Esophagus squamous epithelium (tissue), 5 donors: Measurements from ENCODE around the gene NCKAP5. TPM values are rescaled to one million over a fixed set of nuclear protein-coding genes. Genes with fewer than 3 reads are reported as not detected.

Experiments used
- DNase-seq: peaks from one replicate; lab custom pipeline; 2025; lab: John Stamatoyannopoulos, UW
- H3K27ac ChIP-seq, 4 donors: fragments of 200-600 bp; sonication (generic); one replicate each; pipeline ENCODE4 v1.5.1; 2016 to 2019; ENCODE audit warnings: mild to moderate bottlenecking in 1 of 4
- H3K27me3 ChIP-seq, 4 donors: fragments of 200-600 bp; sonication (generic); 1 replicate in 3 of 4; 2 replicates in 1 of 4; pipeline versions ENCODE4 v1.5.1 to v1.6.0; 2017 to 2021; ENCODE audit warnings: antibody characterized with exemption in 1 of 4
- H3K36me3 ChIP-seq, 3 donors: fragments of 200-600 bp; sonication (generic); one replicate each; pipeline ENCODE4 v1.5.1; 2016 to 2019
- H3K4me1 ChIP-seq, 3 donors: fragments of 200-600 bp; sonication (generic); one replicate each; pipeline ENCODE4 v1.5.1; 2017 to 2019
- H3K4me3 ChIP-seq, 4 donors: fragments of 200-600 bp; sonication (generic); 1 replicate in 3 of 4; 2 replicates in 1 of 4; pipeline ENCODE4 v1.5.1; 2016 to 2019; ENCODE audit warnings: mild to moderate bottlenecking in 2 of 4, moderate library complexity in 1 of 4
- H3K9me3 ChIP-seq, 3 donors: fragments of 200-600 bp; sonication (generic); one replicate each; pipeline ENCODE4 v1.5.1; 2016 to 2019
- POLR2A ChIP-seq, 4 donors: fragments of 450-650 bp; IDR thresholded peaks; one replicate each; pipeline ENCODE4 v1.6.1; 2017; ENCODE audit warnings: antibody characterized with exemption in 4 of 4, mild to moderate bottlenecking in 4 of 4, moderate library complexity in 3 of 4
- WGBS, 2 donors: methylation state at CpG; one replicate each; pipeline ENCODE4 v1.1.5; 2018; 5-methylcytosine and 5-hydroxymethylcytosine counted together
- intact Hi-C: fragments of 100-400 bp; cut with DNase I; formaldehyde crosslinking; loops from one replicate; pipeline ENCODE4 v1.15.0; 2022
- total RNA-seq, 4 donors: library from RNA; depleted of rRNA; stranded (reverse); fragments of >200 nt; gene quantifications; one replicate each; pipeline ENCODE4 v1.1.0, GENCODE V29; 2016
- TF ChIP-seq, protein P1 (sequence below), 6 experiments: fragments of 450-650 bp in 4 of 6; fragments of 200-600 bp in 2 of 6; sonication (generic) in 2 of 6; IDR thresholded peaks; one replicate each; pipeline ENCODE4 v1.5.1; 2016 to 2019; ENCODE audit warnings: antibody characterized with exemption in 6 of 6, mild to moderate bottlenecking in 4 of 6, moderate library complexity in 4 of 6
- donor health status: DM: yes; HTN: yes; CAD: no.

The NCKAP5 gene
- total RNA-seq, 4 donors from 2014 or later: 4.5 to 6.9 (median 5.3) TPM

- no peak overlapping the region for H3K27ac ChIP-seq
- TF ChIP-seq, protein P1, sequence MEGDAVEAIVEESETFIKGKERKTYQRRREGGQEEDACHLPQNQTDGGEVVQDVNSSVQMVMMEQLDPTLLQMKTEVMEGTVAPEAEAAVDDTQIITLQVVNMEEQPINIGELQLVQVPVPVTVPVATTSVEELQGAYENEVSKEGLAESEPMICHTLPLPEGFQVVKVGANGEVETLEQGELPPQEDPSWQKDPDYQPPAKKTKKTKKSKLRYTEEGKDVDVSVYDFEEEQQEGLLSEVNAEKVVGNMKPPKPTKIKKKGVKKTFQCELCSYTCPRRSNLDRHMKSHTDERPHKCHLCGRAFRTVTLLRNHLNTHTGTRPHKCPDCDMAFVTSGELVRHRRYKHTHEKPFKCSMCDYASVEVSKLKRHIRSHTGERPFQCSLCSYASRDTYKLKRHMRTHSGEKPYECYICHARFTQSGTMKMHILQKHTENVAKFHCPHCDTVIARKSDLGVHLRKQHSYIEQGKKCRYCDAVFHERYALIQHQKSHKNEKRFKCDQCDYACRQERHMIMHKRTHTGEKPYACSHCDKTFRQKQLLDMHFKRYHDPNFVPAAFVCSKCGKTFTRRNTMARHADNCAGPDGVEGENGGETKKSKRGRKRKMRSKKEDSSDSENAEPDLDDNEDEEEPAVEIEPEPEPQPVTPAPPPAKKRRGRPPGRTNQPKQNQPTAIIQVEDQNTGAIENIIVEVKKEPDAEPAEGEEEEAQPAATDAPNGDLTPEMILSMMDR (IDR thresholded peaks at IDR 0.05): no peak
- TF ChIP-seq POLR2A (IDR thresholded peaks at IDR 0.05): no peak
- intact Hi-C loops: no loop called here
- peaks cover 0 to 3% (median 0%) of the 10 kb centered on the region in 3 donors for H3K4me1 ChIP-seq
- WGBS, 2 donors: 46 to 47% methylated on average over 2 of the region's 2 CpGs
- no peaks in the 10 kb centered on the region for H3K27me3 ChIP-seq
- no peak overlapping the region for H3K4me3 ChIP-seq
- no peaks in the 10 kb centered on the region for H3K36me3 ChIP-seq
- no peak for DNase-seq
- H3K9me3 ChIP-seq: no peaks in the 10 kb centered on the region
Observed at GRCh38 chr2:133197156-133197555, 371.1 kb downstream of the NCKAP5 start.

DNA sequence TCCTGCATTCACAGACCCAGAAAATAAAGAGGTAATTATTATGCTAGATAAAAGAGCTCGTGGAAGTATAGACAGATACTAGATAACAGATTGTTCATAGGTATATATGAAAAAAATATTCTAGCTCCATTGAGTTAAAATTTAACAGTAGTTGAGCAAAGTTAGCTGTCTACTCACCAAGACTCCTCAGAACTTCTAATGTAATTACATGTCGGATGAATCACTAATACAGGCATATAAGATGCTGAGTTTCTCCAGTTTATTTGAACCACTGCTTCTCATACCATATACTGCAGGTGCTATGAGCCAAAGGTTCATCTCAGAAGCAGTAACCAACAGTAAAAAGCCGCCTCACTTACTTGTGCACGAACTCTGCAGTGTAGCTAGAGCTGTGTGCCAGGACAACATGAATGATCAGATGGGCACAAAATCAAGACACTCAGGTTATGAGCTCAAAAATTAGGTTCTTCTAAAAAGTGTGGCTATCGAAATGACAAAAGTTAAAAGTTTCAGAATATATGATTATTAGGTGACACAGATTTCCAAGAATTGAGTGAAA lies 373.4 kb downstream of the NCKAP5 start:
- TF ChIP-seq, protein P1 (IDR thresholded peaks at IDR 0.05): no peak
- no peak for TF ChIP-seq POLR2A (IDR thresholded peaks at IDR 0.05)
- intact Hi-C loops: no loop called here
- H3K27me3 ChIP-seq: no peaks in the 10 kb centered on the region
- DNase-seq: no peak
- peaks cover 0 to 3% (median 0%) of the 10 kb centered on the region in 3 donors for H3K4me1 ChIP-seq
- no peaks in the 10 kb centered on the region for H3K36me3 ChIP-seq
- 65 to 84% methylated on average over 5 of the region's 5 CpGs for WGBS, 2 donors
- no peak overlapping the region for H3K27ac ChIP-seq
- no peaks in the 10 kb centered on the region for H3K9me3 ChIP-seq
- H3K4me3 ChIP-seq: no peak overlapping the region

DNA sequence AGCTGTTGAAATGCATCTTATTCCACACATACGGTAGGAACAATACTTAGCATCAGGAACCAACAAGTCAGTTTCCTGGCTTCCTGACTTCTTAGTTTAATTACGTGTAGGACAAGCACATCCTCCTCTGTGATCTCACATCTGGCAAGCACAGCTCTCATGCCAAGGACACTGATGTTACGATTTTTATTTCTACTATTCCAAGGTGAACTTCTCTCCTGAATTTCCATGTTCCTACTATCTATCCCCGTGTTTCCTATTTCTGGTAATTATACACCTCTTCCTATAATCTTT lies 374.0 kb downstream of the NCKAP5 start:
- Histone ChIP-seq H3K27ac (no peak overlapping the region), H3K36me3 (no peaks in the 10 kb centered on the region), H3K27me3 (no peaks in the 10 kb centered on the region), H3K4me1 (peaks cover 0 to 3% (median 0%) of the 10 kb centered on the region in 3 donors), H3K4me3 (no peak overlapping the region), H3K9me3 (no peaks in the 10 kb centered on the region)
- TF ChIP-seq, protein P1 (IDR thresholded peaks at IDR 0.05): no peak
- WGBS, 2 donors: 57 to 61% methylated on average over 4 of the region's 4 CpGs
- no peak for DNase-seq
- intact Hi-C loops: no loop called here

DNA sequence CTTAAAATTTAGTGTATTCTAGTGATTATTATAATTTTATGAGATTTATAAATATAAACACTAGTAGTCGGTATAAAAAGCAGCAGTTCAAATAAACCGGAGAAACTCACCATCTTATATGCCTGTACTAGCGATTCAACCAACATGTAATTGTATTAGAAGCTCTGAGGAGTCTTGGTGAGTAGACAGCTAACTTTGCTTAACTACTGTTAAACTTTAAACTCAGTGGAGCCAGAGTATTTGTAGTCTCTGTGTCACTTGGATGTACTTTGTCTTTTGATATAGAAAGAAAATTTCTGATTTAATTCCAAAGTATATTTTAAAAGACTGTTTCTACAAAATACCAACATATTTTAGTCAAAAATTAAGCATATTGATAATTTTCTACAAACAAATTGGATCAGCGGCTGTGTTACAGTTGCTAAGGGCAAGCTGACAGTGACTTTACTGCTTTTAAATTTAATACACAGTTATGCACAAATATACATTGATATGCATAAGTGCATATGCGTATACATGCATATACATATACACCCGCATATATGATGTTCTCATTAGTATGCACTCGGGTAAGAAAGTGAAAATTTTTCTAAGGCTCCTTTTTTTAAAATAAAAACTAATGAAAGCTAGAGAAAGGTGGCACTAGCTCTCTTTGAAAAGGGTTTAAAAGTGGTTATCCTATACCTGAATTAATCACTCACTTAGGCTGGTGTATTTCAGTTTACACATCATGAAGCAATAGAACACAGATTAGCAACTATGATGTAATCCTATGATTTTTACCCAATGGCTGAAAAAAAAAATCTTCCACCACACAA lies 374.5 kb downstream of the NCKAP5 start:
- intact Hi-C loops: no loop called here
- no peak for DNase-seq
- no peak for TF ChIP-seq POLR2A (IDR thresholded peaks at IDR 0.05)
- TF ChIP-seq, protein P1 (IDR thresholded peaks at IDR 0.05): no peak
- Histone ChIP-seq H3K4me1 (peaks cover 0 to 3% (median 0%) of the 10 kb centered on the region in 3 donors), H3K36me3 (no peaks in the 10 kb centered on the region), H3K27ac (no peak overlapping the region), H3K9me3 (no peaks in the 10 kb centered on the region), H3K4me3 (no peak overlapping the region), H3K27me3 (no peaks in the 10 kb centered on the region)
- 77 to 88% methylated on average over 7 of the region's 7 CpGs for WGBS, 2 donors

DNA sequence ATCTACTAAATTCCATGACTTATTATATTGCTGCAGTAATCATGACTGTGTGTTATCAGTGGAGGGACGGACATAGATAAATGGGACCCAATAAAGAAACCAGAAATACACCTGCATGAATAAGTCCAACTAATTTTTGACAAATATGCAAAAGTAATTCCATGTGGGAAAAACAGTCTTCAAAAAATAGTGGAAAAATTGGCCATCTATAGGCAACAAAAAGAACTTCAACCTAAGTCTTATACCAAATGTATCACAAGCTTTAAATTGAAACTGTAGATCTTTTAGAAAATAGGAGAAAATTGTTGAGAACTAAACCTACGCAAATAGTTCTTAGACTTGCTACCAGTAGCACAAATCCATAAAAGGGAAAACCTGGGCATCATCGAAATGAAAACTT lies 376.2 kb downstream of the NCKAP5 start:
- 91 to 95% methylated on average over 3 of the region's 3 CpGs for whole genome bisulfite sequencing, 2 donors
- intact Hi-C loops: no loop called here
- H3K27ac ChIP-seq: no peak overlapping the region
- H3K4me3 ChIP-seq: no peak overlapping the region
- peaks cover 0 to 2% (median 0%) of the 10 kb centered on the region in 3 donors for H3K4me1 ChIP-seq
- DNase-seq: no peak
- H3K9me3 ChIP-seq: no peaks in the 10 kb centered on the region
- TF ChIP-seq POLR2A (IDR thresholded peaks at IDR 0.05): no peak
- TF ChIP-seq, protein P1 (IDR thresholded peaks at IDR 0.05): peak in 1 of 6 experiments; percentile 6
- H3K27me3 ChIP-seq: no peaks in the 10 kb centered on the region
- no peaks in the 10 kb centered on the region for H3K36me3 ChIP-seq
